ENCODE measurements around the gene FERMT3. TPM values are rescaled to one million over a fixed set of nuclear protein-coding genes. Genes with fewer than 3 reads are reported as not detected.

FERMT3 gene
- total RNA-seq, 1 donor from 2014 or later, result 24.3 TPM

- H3K27ac ChIP-seq, result no peak overlapping the region
Observed at GRCh38 chr11:64265176-64266160, 58.9 kb downstream of the FERMT3 start.

GRCh38 chr11:64266339-64266738, 59.8 kb downstream of the FERMT3 start:
- Histone ChIP-seq H3K27me3 (no peaks in the 10 kb centered on the region), H3K36me3 (peaks cover 0 to 46% of the 10 kb centered on the region in 2 donors), H3K27ac (no peak overlapping the region), H3K4me3 (no peak overlapping the region), H3K4me1 (peaks cover 21% of the 10 kb centered on the region), H3K9me3 (no peaks in the 10 kb centered on the region)
- no peak for DNase-seq (ENCODE audit: extremely low spot score in 2 of 2)
- TF ChIP-seq CTCF (IDR thresholded peaks at IDR 0.05), result no peak
- no peak for TF ChIP-seq POLR2AphosphoS5 (IDR thresholded peaks at IDR 0.05; ENCODE audit: insufficient read depth in 1 of 2, low read depth in 1 of 2)
- TF ChIP-seq POLR2A (IDR thresholded peaks at IDR 0.05), result no peak
- intact Hi-C loops (cut with DNase I), result no loop called here

More at GRCh38 chr11:64265176-64266160, 58.9 kb downstream of the FERMT3 start:
- H3K4me3 ChIP-seq, result no peak overlapping the region
- intact Hi-C loops (cut with DNase I), result no loop called here
- DNase-seq (ENCODE audit: extremely low spot score in 2 of 2), result no peak
- H3K36me3 ChIP-seq, result peaks cover 0 to 53% of the 10 kb centered on the region in 2 donors
- H3K4me1 ChIP-seq, result peaks cover 21% of the 10 kb centered on the region
- TF ChIP-seq POLR2AphosphoS5 (IDR thresholded peaks at IDR 0.05; ENCODE audit: insufficient read depth in 1 of 2, low read depth in 1 of 2), result no peak
- TF ChIP-seq CTCF (IDR thresholded peaks at IDR 0.05), result no peak
- TF ChIP-seq POLR2A (IDR thresholded peaks at IDR 0.05), result no peak
- no peaks in the 10 kb centered on the region for H3K27me3 ChIP-seq
- no peaks in the 10 kb centered on the region for H3K9me3 ChIP-seq

- Histone ChIP-seq H3K4me3 (no peak overlapping the region), H3K27me3 (no peaks in the 10 kb centered on the region), H3K4me1 (peaks cover 31% of the 10 kb centered on the region), H3K27ac (peak overlapping the region; percentile 98), H3K36me3 (peaks cover 0 to 38% of the 10 kb centered on the region in 2 donors), H3K9me3 (no peaks in the 10 kb centered on the region)
- intact Hi-C loops (cut with DNase I), result no loop called here
- DNase-seq (ENCODE audit: extremely low spot score in 2 of 2), result no peak
- no peak for TF ChIP-seq POLR2A (IDR thresholded peaks at IDR 0.05)
- TF ChIP-seq CTCF (IDR thresholded peaks at IDR 0.05), result no peak
Observed at GRCh38 chr11:64267207-64267945, 60.9 kb downstream of the FERMT3 start.

GRCh38 chr11:64268025-64268892, 61.7 kb downstream of the FERMT3 start:
- intact Hi-C loops (cut with DNase I), result no loop called here
- peaks cover 0 to 29% of the 10 kb centered on the region in 2 donors for H3K36me3 ChIP-seq
- H3K4me1 ChIP-seq, result peaks cover 33% of the 10 kb centered on the region
- H3K4me3 ChIP-seq, result peak overlapping the region; percentile 87 to 92
- no peaks in the 10 kb centered on the region for H3K27me3 ChIP-seq
- H3K27ac ChIP-seq, result peak overlapping the region; percentile 98
- H3K9me3 ChIP-seq, result no peaks in the 10 kb centered on the region
- TF ChIP-seq CTCF (IDR thresholded peaks at IDR 0.05), result no peak
- TF ChIP-seq POLR2A (IDR thresholded peaks at IDR 0.05), result no peak
- TF ChIP-seq POLR2AphosphoS5 (IDR thresholded peaks at IDR 0.05; ENCODE audit: insufficient read depth in 1 of 2, low read depth in 1 of 2), result no peak
- DNase-seq (ENCODE audit: extremely low spot score in 2 of 2), result no peak
